HTERT RPE-1 (cell line): ENCODE data around the gene LTBP1.
"Not testable (repeated sequence)": the region's sequence is repeated elsewhere in the genome, so short reads cannot be mapped to it uniquely, and the experiment has no call there.

Source experiments
- in situ Hi-C: fragments of 300-500 bp; cut with MboI; formaldehyde crosslinking; loops from 4 replicates; pipeline ENCODE4 v1.14.3; 2020; ENCODE audit warnings: low sequenced_read_pairs

The LTBP1 gene

GRCh38 chr2:33214857-33215256 is 268.1 kb downstream of the LTBP1 start:
- in situ Hi-C loops, result no loop called here

- in situ Hi-C loops, result no loop called here
These were observed 268.5 kb downstream of the LTBP1 start for GRCh38 chr2:33215299-33215698.

- in situ Hi-C loops, result no loop called here
These were observed 269.2 kb downstream of the LTBP1 start for GRCh38 chr2:33215983-33216382.

DNA sequence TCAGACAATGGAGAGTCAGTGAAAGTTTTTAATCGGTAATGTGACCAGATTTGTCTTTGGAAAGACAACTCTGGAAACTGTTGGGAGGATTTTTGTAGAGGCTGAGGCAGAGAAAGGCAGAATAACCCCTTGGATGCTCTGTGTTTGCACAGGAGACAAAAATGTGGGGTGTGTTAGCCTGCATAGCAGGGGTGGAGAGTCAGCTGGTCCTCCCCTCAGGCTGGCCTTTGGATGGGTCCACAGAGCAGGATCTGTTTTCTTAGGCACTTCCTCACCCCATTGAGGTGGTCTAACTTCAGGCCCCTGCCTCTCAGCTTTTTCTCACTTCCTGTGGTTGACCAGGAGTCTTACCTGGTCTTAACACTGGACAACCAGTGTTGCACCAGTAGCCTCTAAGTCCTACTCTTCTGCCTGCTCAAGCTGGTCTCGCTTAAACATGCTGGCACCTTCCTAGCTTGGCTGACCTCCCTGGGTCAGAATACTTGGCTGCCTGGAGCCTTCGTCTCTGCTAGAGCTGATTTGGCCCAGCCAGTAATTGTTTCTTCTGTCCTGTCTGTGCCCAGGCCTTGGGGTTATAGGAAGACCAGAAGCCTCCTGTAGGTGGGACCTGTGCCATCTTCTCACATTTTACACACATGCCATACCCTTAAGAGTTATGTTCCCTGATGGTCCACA is 269.9 kb downstream of the LTBP1 start:
- in situ Hi-C loops, result no loop called here

DNA sequence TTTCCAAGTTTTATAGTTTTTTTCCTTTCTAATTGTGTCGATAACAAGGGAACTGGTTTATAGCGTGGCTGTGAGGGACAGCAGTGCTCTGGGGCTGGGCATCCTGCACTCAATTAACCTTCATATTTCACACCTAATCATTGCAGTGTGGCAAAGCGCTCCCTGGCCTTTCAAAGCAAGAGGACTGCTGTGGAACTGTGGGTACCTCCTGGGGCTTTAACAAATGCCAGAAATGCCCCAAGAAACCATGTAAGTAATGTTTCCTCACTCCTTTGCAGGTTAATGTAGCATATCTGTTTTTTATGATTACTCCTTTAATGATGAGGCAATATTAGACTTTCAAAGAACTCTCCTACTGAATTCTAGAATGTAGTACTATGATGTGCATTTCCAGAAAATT is 270.7 kb downstream of the LTBP1 start:
- in situ Hi-C loops, result no loop called here

- in situ Hi-C loops, result no loop called here
These were observed 272.4 kb downstream of the LTBP1 start for GRCh38 chr2:33219114-33219513.

DNA sequence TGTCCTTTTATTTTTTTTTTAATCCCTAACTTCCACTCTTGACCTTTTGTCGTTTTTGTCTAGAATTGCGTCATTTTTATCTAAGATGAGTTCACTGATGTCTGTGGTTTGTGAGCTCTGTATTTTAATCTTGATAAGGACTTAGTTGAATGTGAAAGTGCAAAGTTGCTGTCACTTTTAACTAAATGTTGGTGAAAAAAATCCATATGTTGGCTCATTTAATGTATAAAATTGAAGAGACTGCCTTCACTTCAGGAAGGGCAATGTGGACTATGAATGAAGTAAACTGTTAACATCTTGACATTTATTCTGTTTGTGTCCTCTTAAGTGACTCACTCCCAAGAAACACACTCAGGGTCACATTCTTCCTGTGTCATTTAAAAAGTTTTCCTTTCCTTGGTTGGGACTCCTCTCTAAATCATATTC is 273.1 kb downstream of the LTBP1 start:
- in situ Hi-C loops, result no loop called here

DNA sequence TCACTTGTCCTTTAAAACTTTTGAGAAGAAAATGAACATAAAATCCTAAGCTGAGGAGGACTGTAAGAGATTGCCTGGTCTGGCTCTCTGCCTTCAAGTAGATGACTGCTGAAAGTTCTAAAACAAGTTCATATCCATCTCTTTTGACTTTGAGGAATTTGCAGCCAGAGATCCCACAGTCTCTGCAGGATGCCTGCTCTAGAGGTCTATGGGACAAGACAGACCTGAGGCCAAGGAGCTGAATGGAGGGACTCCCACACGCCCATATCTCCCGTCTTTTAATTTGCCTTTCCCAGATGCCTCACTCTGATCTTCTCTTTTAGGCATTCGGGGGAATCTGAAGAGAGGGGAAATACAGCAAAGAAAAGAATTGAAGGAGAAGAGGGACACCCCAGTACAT is 273.8 kb downstream of the LTBP1 start:
- in situ Hi-C loops, result no loop called here

GRCh38 chr2:33221046-33221784 is 274.5 kb downstream of the LTBP1 start:
- in situ Hi-C loops, result no loop called here

- in situ Hi-C loops, result no loop called here
These were observed 275.6 kb downstream of the LTBP1 start for GRCh38 chr2:33222309-33222708.

GRCh38 chr2:33223856-33224255 is 277.1 kb downstream of the LTBP1 start:
- in situ Hi-C loops, result no loop called here

DNA sequence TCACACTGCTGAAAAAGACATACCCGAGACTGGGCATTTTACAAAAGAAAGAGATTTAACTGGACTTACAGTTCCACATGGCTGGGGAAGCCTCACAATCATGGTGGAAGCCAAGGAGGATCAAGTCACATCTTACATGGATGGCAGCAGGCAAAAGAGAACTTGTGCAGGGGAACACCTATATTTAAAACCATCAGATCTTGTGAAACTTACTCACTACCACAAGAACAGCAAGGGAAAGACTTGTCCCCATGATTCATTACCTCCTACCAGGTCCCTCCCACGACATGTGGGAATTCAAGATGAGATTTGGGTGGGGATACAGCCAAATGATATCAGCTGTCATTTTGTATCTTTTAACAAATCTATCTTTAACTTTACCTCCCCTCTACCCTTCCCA is 278.6 kb downstream of the LTBP1 start:
- in situ Hi-C loops, result no loop called here

DNA sequence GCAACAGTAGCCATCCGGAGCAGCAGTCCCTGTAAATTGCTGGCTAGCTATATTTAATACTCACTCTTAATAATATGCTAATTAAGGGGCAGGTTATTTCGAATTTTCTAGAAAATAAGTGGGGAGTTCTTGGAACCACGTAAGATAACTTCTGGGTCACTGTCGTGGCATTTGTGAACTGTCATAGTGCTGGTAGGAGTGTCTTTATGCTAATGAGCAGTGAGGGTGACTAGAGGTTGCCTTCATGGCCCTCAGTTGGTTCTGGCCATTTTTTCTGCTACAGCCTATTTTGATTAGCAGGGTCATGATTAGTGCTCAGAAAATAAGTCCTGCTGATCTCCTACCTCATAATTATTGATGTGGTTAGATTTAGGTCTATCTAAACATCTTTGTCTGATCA is 279.8 kb downstream of the LTBP1 start:
- in situ Hi-C loops, result no loop called here

DNA sequence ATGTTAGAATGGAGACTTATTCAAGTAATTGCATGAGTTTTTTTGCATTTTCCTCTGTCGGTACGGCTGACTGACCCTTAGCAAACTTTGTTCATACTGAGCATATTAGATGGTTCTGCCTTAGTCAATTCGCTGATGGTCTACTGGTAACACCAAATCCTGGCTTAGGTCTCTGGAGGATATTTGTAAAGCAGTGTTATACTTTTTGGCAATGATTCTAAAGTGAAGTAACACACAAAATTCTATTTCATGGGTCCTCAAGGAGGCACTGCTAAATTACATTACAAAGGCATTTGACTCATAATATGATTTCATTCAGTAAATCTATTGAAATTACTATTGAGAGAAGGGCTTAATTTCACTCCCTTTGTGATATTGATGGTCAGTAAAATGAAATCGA is 282.9 kb downstream of the LTBP1 start:
- in situ Hi-C loops, result no loop called here

- in situ Hi-C loops, result no loop called here
These were observed 283.4 kb downstream of the LTBP1 start for GRCh38 chr2:33230195-33230594.

GRCh38 chr2:33230842-33231241 is 284.1 kb downstream of the LTBP1 start:
- in situ Hi-C loops, result no loop called here

DNA sequence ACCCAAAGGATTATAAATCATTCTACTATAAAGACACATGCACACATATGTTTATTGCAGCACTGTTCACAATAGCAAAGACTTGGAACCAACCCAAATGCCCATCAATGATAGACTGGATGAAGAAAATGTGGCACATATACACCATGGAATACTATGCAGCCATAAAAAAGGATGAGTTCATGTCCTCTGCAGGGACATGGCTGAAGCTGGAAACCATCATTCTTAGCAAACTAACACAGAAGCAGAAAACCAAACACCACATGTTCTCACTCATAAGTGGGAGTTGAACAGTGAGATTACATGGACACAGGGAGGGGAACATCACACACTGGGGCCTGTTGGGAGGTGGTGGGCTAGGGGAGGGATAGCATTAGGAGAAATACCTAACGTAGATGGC is 288.8 kb downstream of the LTBP1 start:
- in situ Hi-C loops, result not testable (repeated sequence)

DNA sequence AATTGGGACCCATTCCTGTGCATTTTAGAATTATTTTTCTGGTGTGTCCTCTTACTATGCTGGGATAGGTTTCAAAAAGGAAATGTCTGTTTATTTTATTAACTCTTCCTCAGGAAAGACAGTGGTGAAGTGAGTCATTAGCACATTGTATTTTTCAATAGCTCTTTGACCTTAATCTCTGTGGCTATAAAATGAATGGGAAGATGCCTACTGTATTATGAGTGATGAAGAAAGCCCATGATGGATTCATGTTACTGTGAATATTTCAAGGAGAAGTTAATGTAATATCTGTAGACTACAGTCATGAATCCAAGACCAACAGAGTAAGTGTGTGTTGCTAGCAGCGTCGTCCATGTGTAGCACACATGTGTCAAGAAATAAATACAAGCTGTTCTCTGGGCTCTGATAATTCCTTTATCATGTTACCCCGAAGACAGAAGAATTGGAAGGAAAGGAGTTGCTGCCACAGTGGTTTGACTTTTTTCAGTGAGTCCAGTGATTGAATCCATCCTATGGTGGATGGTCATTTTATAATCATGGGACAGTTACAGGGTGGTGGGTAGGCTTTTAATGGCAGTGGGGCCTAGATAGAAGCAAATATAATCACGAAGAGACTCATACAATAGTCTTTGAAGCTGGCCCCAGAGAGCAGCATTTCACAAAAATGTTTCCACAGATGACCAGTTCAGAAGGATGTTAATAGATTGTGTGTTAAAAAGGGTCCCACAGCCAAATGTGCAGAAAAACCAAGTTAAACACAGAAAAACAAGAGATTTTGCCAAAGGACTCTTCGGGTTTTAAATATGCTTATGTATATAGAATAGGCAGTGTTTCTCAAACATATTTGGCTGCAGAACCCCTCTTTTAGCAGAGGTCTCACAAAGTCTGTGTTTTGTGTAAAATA is 290.0 kb downstream of the LTBP1 start:
- in situ Hi-C loops, result no loop called here

DNA sequence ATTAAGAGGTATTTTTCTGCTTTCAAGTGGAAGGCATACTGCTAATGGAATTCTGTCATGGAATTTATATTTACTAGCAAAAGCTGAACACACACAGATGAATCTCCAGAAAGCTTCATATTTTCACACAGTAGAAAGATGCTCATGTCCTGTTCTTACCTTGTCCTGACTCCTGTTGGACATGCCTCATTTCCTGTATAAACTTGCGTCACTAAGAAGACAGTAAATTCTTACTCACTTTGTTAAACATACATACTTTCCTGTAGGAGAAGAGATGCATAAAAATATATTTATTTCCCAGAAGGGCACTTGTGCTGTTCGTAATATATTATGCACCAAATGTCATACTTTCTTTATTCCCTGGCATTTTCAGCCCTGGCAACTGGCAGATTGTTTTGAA is 291.4 kb downstream of the LTBP1 start:
- in situ Hi-C loops, result no loop called here

GRCh38 chr2:33240178-33240577 is 293.4 kb downstream of the LTBP1 start:
- in situ Hi-C loops, result no loop called here

DNA sequence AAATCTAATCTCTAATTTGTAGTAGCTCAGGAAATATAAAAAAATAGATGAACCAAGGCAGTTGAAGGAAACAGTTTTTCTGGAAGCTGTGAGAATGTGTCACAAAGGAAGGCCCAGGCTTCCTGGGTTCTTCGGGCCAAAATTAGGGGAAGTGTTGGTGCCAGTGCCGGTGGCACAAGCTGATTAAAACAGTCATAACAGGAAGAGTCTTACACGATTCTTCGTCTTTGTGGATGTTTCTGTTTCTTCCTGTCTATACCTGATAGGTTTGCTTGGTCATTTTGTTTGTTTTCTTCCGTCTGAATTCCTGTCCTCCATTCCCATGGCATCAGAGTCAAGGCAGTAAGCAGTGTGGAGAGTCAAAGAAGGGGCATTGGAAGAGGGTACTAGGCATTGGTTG is 294.3 kb downstream of the LTBP1 start:
- in situ Hi-C loops, result no loop called here

GRCh38 chr2:33241581-33241980 is 294.8 kb downstream of the LTBP1 start:
- in situ Hi-C loops, result no loop called here
